H1 (cell line): ENCODE measurements around the gene FSCN2. TPM values are rescaled to one million over a fixed set of nuclear protein-coding genes. Genes with fewer than 3 reads are reported as not detected.

Experiments used
- CTCF ChIA-PET: fragments of 300-600 bp; sonication (Branson Sonifier 250); formaldehyde crosslinking; loops from one replicate; lab custom pipeline; 2021; ENCODE audit not compliant: partially characterized antibody; lab: Charles Lee
- POLR2A ChIA-PET: fragments of 300-600 bp; sonication (Branson Sonifier 250); formaldehyde crosslinking; loops from one replicate; lab custom pipeline; 2021; ENCODE audit warnings: inconsistent platforms; ENCODE audit not compliant: partially characterized antibody; lab: Charles Lee
- DNase-seq, 2 experiments: peaks; one replicate each; pipeline versions ENCODE4 v3.0.0 to v3.0.0-alpha.2; 2010 to 2022; ENCODE audit warnings: low spot score in 2 of 2, low read depth in 1 of 2, mixed read lengths in 1 of 2
- FAIRE-seq: peaks from 2 replicates; lab custom pipeline; 2011; peaks lifted over from hg19 to GRCh38; lab: Jason Lieb, UNC
- H2AFZ ChIP-seq: 2 replicates; pipeline ENCODE4 v1.8.1; 2012; ENCODE audit warnings: low read length, inconsistent platforms
- H2AK5ac ChIP-seq: 2 replicates; pipeline ENCODE4 v1.6.1; 2013; ENCODE audit warnings: low read depth, low read length
- H2BK120ac ChIP-seq: replicated peaks from 2 replicates; pipeline ENCODE3; 2013; ENCODE audit warnings: low read depth, low read length, inconsistent platforms
- H2BK12ac ChIP-seq: 2 replicates; pipeline ENCODE4 v1.6.1; 2013; ENCODE audit warnings: low read depth, low read length
- H2BK15ac ChIP-seq: 2 replicates; pipeline ENCODE4 v1.6.1; 2013; ENCODE audit warnings: low read length
- H2BK20ac ChIP-seq: 2 replicates; pipeline ENCODE4 v1.6.1; 2013; ENCODE audit warnings: low read length
- H2BK5ac ChIP-seq: 2 replicates; pipeline ENCODE4 v1.6.1; 2013; ENCODE audit warnings: low read depth, low read length
- H3K14ac ChIP-seq: 2 replicates; pipeline ENCODE4 v1.6.1; 2013; ENCODE audit warnings: inconsistent platforms; ENCODE audit not compliant: insufficient read length
- H3K18ac ChIP-seq: 2 replicates; pipeline ENCODE4 v1.6.1; 2013; ENCODE audit warnings: low read length; ENCODE audit errors: extremely low read depth
- H3K23ac ChIP-seq: 2 replicates; pipeline ENCODE4 v1.6.1; 2013; ENCODE audit warnings: inconsistent platforms; ENCODE audit not compliant: insufficient read length
- H3K23me2 ChIP-seq: 2 replicates; pipeline ENCODE4 v1.6.1; 2013; ENCODE audit warnings: low read depth, low read length
- H3K27ac ChIP-seq: 2 replicates; pipeline ENCODE4 v1.6.1; 2011; ENCODE audit warnings: low read depth, low read length, inconsistent platforms
- H3K27me3 ChIP-seq, 4 experiments: replicated peaks in 1 of 4; 1 replicate in 1 of 4; 2 replicates in 3 of 4; pipeline versions ENCODE4 v1.6.1 to v1.8.1; 2011 to 2013; ENCODE audit warnings: low read length in 3 of 4, mild to moderate bottlenecking in 3 of 4, inconsistent platforms in 2 of 4, mixed read lengths in 2 of 4, moderate library complexity in 1 of 4; ENCODE audit not compliant: control insufficient read depth in 3 of 4, insufficient read depth in 3 of 4; ENCODE audit errors: extremely low read depth in 1 of 4
- H3K36me3 ChIP-seq, 4 experiments: 2 replicates each; pipeline versions ENCODE4 v1.6.1 to v1.8.1; 2011 to 2013; ENCODE audit warnings: mild to moderate bottlenecking in 4 of 4, low read length in 3 of 4, moderate library complexity in 2 of 4, control low read depth in 1 of 4, inconsistent platforms in 1 of 4; ENCODE audit not compliant: insufficient read depth in 4 of 4, control insufficient read depth in 2 of 4
- H3K4ac ChIP-seq: replicated peaks from 2 replicates; pipeline ENCODE3; 2013; ENCODE audit warnings: low read length, low read depth, mixed read lengths, inconsistent platforms; ENCODE audit not compliant: insufficient read length
- H3K4me1 ChIP-seq, 4 experiments: replicated peaks in 1 of 4; 1 replicate in 1 of 4; 2 replicates in 3 of 4; pipeline versions ENCODE4 v1.6.1 to v1.8.1; 2011 to 2013; ENCODE audit warnings: low read length in 3 of 4, inconsistent platforms in 2 of 4, mixed read lengths in 1 of 4; ENCODE audit not compliant: insufficient read depth in 4 of 4, control insufficient read depth in 3 of 4
- H3K4me2 ChIP-seq, 2 experiments: 2 replicates each; pipeline versions ENCODE4 v1.6.1 to v1.8.1; 2011 to 2013; ENCODE audit warnings: low read depth in 2 of 2, low read length in 2 of 2, control low read depth in 1 of 2, inconsistent platforms in 1 of 2, mild to moderate bottlenecking in 1 of 2; ENCODE audit not compliant: insufficient read depth in 1 of 2
- H3K4me3 ChIP-seq, 4 experiments: fragments of 200-600, 300-600 bp in 1 of 4; sonication (generic), shearing (Covaris generic), sonication (Bioruptor Twin) in 1 of 4; 2 replicates each; pipeline versions ENCODE4 v1.5.1 to v1.8.1; 2011 to 2016; ENCODE audit warnings: low read length in 4 of 4, low read depth in 3 of 4, control low read depth in 2 of 4, inconsistent platforms in 2 of 4, mild to moderate bottlenecking in 2 of 4, mixed read lengths in 1 of 4, moderate library complexity in 1 of 4; ENCODE audit not compliant: insufficient read depth in 2 of 4; ENCODE audit errors: extremely low read depth in 1 of 4
- H3K56ac ChIP-seq: replicated peaks from 2 replicates; pipeline ENCODE3; 2013; ENCODE audit warnings: low read depth, mild to moderate bottlenecking, mixed read lengths, low read length, inconsistent platforms; ENCODE audit not compliant: insufficient read length
- H3K79me1 ChIP-seq: 2 replicates; pipeline ENCODE4 v1.6.1; 2013; ENCODE audit warnings: low read depth, low read length, control low read depth
- H3K79me2 ChIP-seq, 2 experiments: 2 replicates each; pipeline versions ENCODE4 v1.6.1 to v1.8.1; 2012 to 2013; ENCODE audit warnings: low read length in 2 of 2, mild to moderate bottlenecking in 2 of 2, inconsistent platforms in 1 of 2; ENCODE audit not compliant: insufficient read depth in 2 of 2, control insufficient read depth in 1 of 2
- H3K9ac ChIP-seq, 4 experiments: replicated peaks in 1 of 4; 1 replicate in 1 of 4; 2 replicates in 3 of 4; pipeline versions ENCODE4 v1.6.1 to v1.8.1; 2011 to 2013; ENCODE audit warnings: low read depth in 3 of 4, low read length in 3 of 4, control low read depth in 2 of 4, mild to moderate bottlenecking in 2 of 4, moderate library complexity in 2 of 4, inconsistent platforms in 1 of 4; ENCODE audit errors: extremely low read depth in 1 of 4
- H3K9me3 ChIP-seq, 2 experiments: 2 replicates each; pipeline versions ENCODE4 v1.6.1 to v1.8.1; 2012 to 2013; ENCODE audit warnings: mild to moderate bottlenecking in 2 of 2, moderate library complexity in 2 of 2, control low read depth in 1 of 2, inconsistent platforms in 1 of 2, low read depth in 1 of 2, low read length in 1 of 2, mixed read lengths in 1 of 2; ENCODE audit not compliant: insufficient read depth in 2 of 2
- H4K20me1 ChIP-seq, 2 experiments: replicated peaks in 1 of 2; 2 replicates each; pipeline versions ENCODE3 to v1.8.1; 2011 to 2013; ENCODE audit warnings: inconsistent platforms in 2 of 2, low read length in 2 of 2, mild to moderate bottlenecking in 1 of 2; ENCODE audit not compliant: insufficient read depth in 2 of 2, control insufficient read depth in 1 of 2
- H4K5ac ChIP-seq: 2 replicates; pipeline ENCODE4 v1.6.1; 2013; ENCODE audit warnings: low read length, low read depth, mixed read lengths, inconsistent platforms; ENCODE audit not compliant: insufficient read length
- H4K8ac ChIP-seq: 2 replicates; pipeline ENCODE4 v1.8.0; 2013; ENCODE audit warnings: mild to moderate bottlenecking, moderate library complexity, low read length, inconsistent platforms; ENCODE audit not compliant: insufficient read depth; ENCODE audit errors: extremely low read depth
- H4K91ac ChIP-seq: replicated peaks from 2 replicates; pipeline ENCODE3; 2013; ENCODE audit warnings: low read length, mixed read lengths, inconsistent platforms; ENCODE audit not compliant: insufficient read length
- ASH2L ChIP-seq: fragments of 200-600, 300-600 bp; sonication (generic); IDR thresholded peaks from one replicate; pipeline ENCODE4 v1.7.1; 2017; ENCODE audit warnings: low read length
- CTCF ChIP-seq, 3 experiments: IDR thresholded peaks; 1 replicate in 2 of 3; 2 replicates in 1 of 3; pipeline versions ENCODE4 v1.5.1 to v1.6.1; 2011; ENCODE audit warnings: low read length in 3 of 3, mild to moderate bottlenecking in 3 of 3, inconsistent platforms in 2 of 3, low read depth in 1 of 3, moderate library complexity in 1 of 3; ENCODE audit not compliant: insufficient read depth in 1 of 3; ENCODE audit errors: control extremely low read depth in 1 of 3
- RBBP5 ChIP-seq: IDR thresholded peaks from 2 replicates; pipeline ENCODE4 v1.7.1; 2012; ENCODE audit warnings: low read depth, mild to moderate bottlenecking, inconsistent platforms, low read length, moderate library complexity, borderline replicate concordance
- RXRA ChIP-seq: IDR thresholded peaks from 2 replicates; pipeline ENCODE4 v1.6.1; 2011; ENCODE audit warnings: low read depth, mild to moderate bottlenecking, low read length, moderate library complexity; ENCODE audit not compliant: insufficient read depth
- SIX5 ChIP-seq: IDR thresholded peaks from 2 replicates; pipeline ENCODE4 v1.6.1; 2011; ENCODE audit warnings: mild to moderate bottlenecking, low read depth, low read length
- WGBS, 2 experiments: shearing (Covaris generic) in 1 of 2; methylation state at CpG; one replicate each; pipeline versions ENCODE4 v1.1.6 to v1.1.7; 2013 to 2015; ENCODE audit warnings: low lambda C conversion rate in 2 of 2, mixed read lengths in 2 of 2, inconsistent platforms in 1 of 2, low coverage in 1 of 2, missing lambda C conversion rate in 1 of 2; ENCODE audit not compliant: insufficient replicate concordance in 2 of 2, insufficient coverage in 1 of 2, insufficient read length in 1 of 2; ENCODE audit errors: extremely low coverage in 1 of 2, missing lambda C conversion rate in 1 of 2; 5-methylcytosine and 5-hydroxymethylcytosine counted together
- polyA plus RNA-seq, 7 experiments: library from polyadenylated mRNA; depleted of rRNA in 3 of 7; stranded (reverse) in 5 of 7; unstranded in 2 of 7; fragments of >200 nt in 5 of 7; fragments of 200-250 nt in 2 of 7; gene quantifications; 1 replicate in 5 of 7; 2 replicates in 1 of 7; 4 replicates in 1 of 7; pipeline versions ENCODE4 v1.2.1 to v1.2.3, GENCODE V29; 2011 to 2013; ENCODE audit warnings: missing spikeins in 2 of 7, mixed read lengths in 2 of 7
- total RNA-seq: library from RNA; stranded (reverse); fragmentation: NEBNext Ultra II Directional; extraction: Animal tissue kit (Norgen Biotek cat#: 25700); gene quantifications from 2 replicates; pipeline ENCODE4 v1.2.1, GENCODE V29; 2021

Gene FSCN2
- total and polyA plus RNA-seq, 2 of the 8 experiments (the other 6 are each of a cell fraction or from before 2014, with no cell fraction given): 0.18 to 0.30 TPM

- TF ChIP-seq RXRA (no peak), CTCF (IDR thresholded peaks at IDR 0.05; ENCODE audit: control extremely low read depth in 1 of 3, insufficient read depth in 1 of 3, low read depth in 1 of 3, low read length in 3 of 3) (no peak), SIX5 (no peak), RBBP5 (no peak), ASH2L (no peak)
- Histone ChIP-seq H3K23ac (no peak overlapping the region), H3K4me2 (no peak overlapping the region; a peak in 1 of 4 replicates), H3K27me3 (peaks cover 0 to 37% (median 22%) of the 10 kb centered on the region in 4 experiments; a peak in 5 of 7 replicates), H4K5ac (no peak overlapping the region), H3K9ac (no peak overlapping the region), H2AFZ (no peak overlapping the region), H3K27ac (no peak overlapping the region), H3K4me3 (no peak overlapping the region), H4K20me1 (peaks cover 2 to 10% of the 10 kb centered on the region in 2 experiments), H4K8ac (no peak overlapping the region), H2AK5ac (no peak overlapping the region; the same call in 1 of the 2 replicates), H3K4ac (peak overlapping the region; percentile 38), H4K91ac (no peak overlapping the region), H2BK12ac (no peak overlapping the region), H2BK20ac (no peak overlapping the region), H3K4me1 (peaks cover 0 to 46% (median 25%) of the 10 kb centered on the region in 4 experiments; a peak in 6 of 7 replicates), H3K23me2 (peaks cover 21% of the 10 kb centered on the region; the same call in 1 of the 2 replicates), H3K79me1 (0 out of 2 replicates have a peak, but pooled peaks cover 5% of the 10 kb centered on the region), H3K9me3 (no peaks in the 10 kb centered on the region), H3K56ac (no peak overlapping the region), H3K36me3 (peaks cover 0 to 2% (median under 1%) of the 10 kb centered on the region in 4 experiments; a peak in 3 of 8 replicates), H2BK15ac (no peak overlapping the region), H3K14ac (no peak overlapping the region), H3K18ac (no peak overlapping the region), H2BK5ac (no peak overlapping the region), H2BK120ac (no peak overlapping the region), H3K79me2 (peaks cover 5 to 19% of the 10 kb centered on the region in 2 experiments)
- WGBS, 2 experiments: 77% methylated on average over 8 of the region's 9 CpGs; no CpG with 5 or more reads in 1 of the 2 experiments
- DNase-seq (no peak), FAIRE-seq (no peak)
- ChIA-PET CTCF (interaction anchor here (0.6 to 5.2 kb wide), 5 partner anchors 11 to 214 kb away, joined by 3 to 33 read pairs (median 5); partner anchors contain the start of gene FSCN2), POLR2A (interaction anchor here (2.6 to 30.5 kb wide), 3 partner anchors 12 to 21 kb away, joined by 10 to 1004 read pairs (median 125); partner anchors contain the start of genes ACTG1 and FSCN2)
Observed at GRCh38 chr17:81517009-81517338, 11.2 kb upstream of the FSCN2 start.
